Endothelial cell of umbilical vein (primary cell): Measurements from ENCODE around the gene WRAP73. TPM values are rescaled to one million over a fixed set of nuclear protein-coding genes. Genes with fewer than 3 reads are reported as not detected.
"Not testable (repeated sequence)": the region's sequence is repeated elsewhere in the genome, so short reads cannot be mapped to it uniquely, and the experiment has no call there.

Experiments used
- BruUV-seq: library from RNA; stranded (reverse); fragments of 400-500 nt; replicated peaks from 2 replicates; lab custom pipeline; 2021; lab: Mats Ljungman, UMichigan
- CTCF ChIA-PET: fragments of 300-600, 350-600 bp; sonication (Branson Sonifier 250); formaldehyde crosslinking; loops from one replicate; lab custom pipeline; 2021; ENCODE audit warnings: antibody characterized with exemption, inconsistent platforms; lab: Charles Lee
- POLR2A ChIA-PET: fragments of 300-600, 350-600 bp; sonication (Branson Sonifier 250); formaldehyde crosslinking; loops from one replicate; lab custom pipeline; 2021; ENCODE audit warnings: antibody characterized with exemption, inconsistent platforms; lab: Charles Lee
- DNase-seq: peaks from one replicate; pipeline ENCODE4 v3.0.0-alpha.2; 2011; ENCODE audit warnings: low read depth, low spot score
- FAIRE-seq: peaks from 2 replicates; lab custom pipeline; 2011; peaks lifted over from hg19 to GRCh38; lab: Jason Lieb, UNC
- H2AFZ ChIP-seq: 2 replicates; pipeline ENCODE4 v1.6.0; 2012; ENCODE audit warnings: low read depth, low read length, control low read depth, inconsistent platforms
- H3K27ac ChIP-seq: 2 replicates; pipeline ENCODE4 v1.5.1; 2011; ENCODE audit warnings: low read depth, mild to moderate bottlenecking, control low read depth, low read length, moderate library complexity; ENCODE audit not compliant: insufficient read depth
- H3K27me3 ChIP-seq, 2 experiments: 2 replicates each; pipeline versions ENCODE4 v1.6.0 to v1.6.1; 2011; ENCODE audit warnings: low read length in 2 of 2, mixed read lengths in 1 of 2; ENCODE audit not compliant: control insufficient read depth in 2 of 2, insufficient read depth in 2 of 2
- H3K36me3 ChIP-seq, 2 experiments: 2 replicates in 1 of 2; 3 replicates in 1 of 2; pipeline ENCODE4 v1.5.1; 2011; ENCODE audit warnings: low read length in 2 of 2, mild to moderate bottlenecking in 1 of 2, moderate library complexity in 1 of 2; ENCODE audit not compliant: control insufficient read depth in 2 of 2, insufficient read depth in 2 of 2; ENCODE audit errors: extremely low read depth in 1 of 2
- H3K4me1 ChIP-seq: 3 replicates; pipeline ENCODE4 v1.5.1; 2011; ENCODE audit warnings: mild to moderate bottlenecking, low read length; ENCODE audit not compliant: control insufficient read depth, insufficient read depth; ENCODE audit errors: extremely low read depth
- H3K4me2 ChIP-seq: 2 replicates; pipeline ENCODE4 v1.6.1; 2011; ENCODE audit warnings: low read length, control low read depth, mixed read lengths; ENCODE audit not compliant: insufficient read depth
- H3K4me3 ChIP-seq, 3 experiments: fragments of 200-600 bp in 1 of 3; sonication (generic), shearing (Covaris generic) in 1 of 3; replicated peaks in 1 of 3; 2 replicates each; pipeline ENCODE4 v1.5.1; 2011 to 2016; ENCODE audit warnings: control low read depth in 3 of 3, low read length in 3 of 3, mild to moderate bottlenecking in 2 of 3, inconsistent platforms in 1 of 3, low read depth in 1 of 3, moderate library complexity in 1 of 3; ENCODE audit not compliant: insufficient read depth in 1 of 3
- H3K79me2 ChIP-seq: 2 replicates; pipeline ENCODE4 v1.6.0; 2012; ENCODE audit warnings: low read length, inconsistent platforms; ENCODE audit not compliant: control insufficient read depth, insufficient read depth
- H3K9ac ChIP-seq: replicated peaks from 2 replicates; pipeline ENCODE3; 2011; ENCODE audit warnings: low read length, control low read depth; ENCODE audit not compliant: insufficient read depth; ENCODE audit errors: extremely low read depth
- H3K9me1 ChIP-seq: replicated peaks from 3 replicates; pipeline ENCODE4 v1.6.0; 2011; ENCODE audit warnings: mild to moderate bottlenecking, low read length; ENCODE audit not compliant: control insufficient read depth, insufficient read depth; ENCODE audit errors: extremely low read depth
- H3K9me3 ChIP-seq: replicated peaks from 2 replicates; pipeline ENCODE4 v1.5.1; 2012; ENCODE audit warnings: low read length, inconsistent platforms; ENCODE audit not compliant: control insufficient read depth, insufficient read depth
- H4K20me1 ChIP-seq: replicated peaks from 2 replicates; pipeline ENCODE3; 2011; ENCODE audit warnings: mild to moderate bottlenecking, low read length; ENCODE audit not compliant: control insufficient read depth, insufficient read depth; ENCODE audit errors: extremely low read depth
- CTCF ChIP-seq, 2 donors: IDR thresholded peaks; 1 replicate in 1 of 2; 2 replicates in 1 of 2; pipeline ENCODE4 v1.5.1; 2011; ENCODE audit warnings: low read length in 2 of 2, mild to moderate bottlenecking in 2 of 2, moderate library complexity in 2 of 2, control low read depth in 1 of 2, inconsistent platforms in 1 of 2, low read depth in 1 of 2; ENCODE audit not compliant: insufficient read depth in 1 of 2; ENCODE audit errors: extremely low read depth in 1 of 2
- EZH2 ChIP-seq: IDR thresholded peaks from 2 replicates; pipeline ENCODE4 v1.6.1; 2012; ENCODE audit warnings: borderline replicate concordance, low read depth, mild to moderate bottlenecking, moderate library complexity, low read length, inconsistent platforms; ENCODE audit not compliant: severe bottlenecking
- FOS ChIP-seq: IDR thresholded peaks from 2 replicates; pipeline ENCODE4 v1.6.1; 2011; ENCODE audit warnings: mild to moderate bottlenecking, low read length, moderate library complexity, borderline replicate concordance; ENCODE audit not compliant: insufficient read depth
- GATA2 ChIP-seq: IDR thresholded peaks from 2 replicates; pipeline ENCODE4 v1.7.0; 2011; ENCODE audit warnings: low read depth, mild to moderate bottlenecking, moderate library complexity, mixed read lengths, low read length; ENCODE audit not compliant: insufficient read length, insufficient read depth
- JUN ChIP-seq: IDR thresholded peaks from 2 replicates; pipeline ENCODE4 v1.6.1; 2011; ENCODE audit warnings: borderline replicate concordance, low read depth; ENCODE audit not compliant: insufficient read length, insufficient read depth
- MAX ChIP-seq: IDR thresholded peaks from 2 replicates; pipeline ENCODE4 v1.6.1; 2011; ENCODE audit not compliant: insufficient read depth, insufficient read length
- MYC ChIP-seq: IDR thresholded peaks from one replicate; pipeline ENCODE4 v1.6.1; 2011; ENCODE audit warnings: mild to moderate bottlenecking, low read depth, low read length
- POLR2A ChIP-seq: IDR thresholded peaks from 2 replicates; pipeline ENCODE4 v1.6.1; 2012; ENCODE audit warnings: low read depth, mild to moderate bottlenecking, control low read depth, low read length
- POLR2AphosphoS5 ChIP-seq: IDR thresholded peaks from 2 replicates; pipeline ENCODE4 v1.6.1; 2012; ENCODE audit warnings: low read depth, mild to moderate bottlenecking, control low read depth, low read length, moderate library complexity; ENCODE audit not compliant: insufficient read depth
- dilution Hi-C: fragments of 300-500 bp; cut with MboI; formaldehyde crosslinking; loops from one replicate; pipeline ENCODE4 v1.15.0; 2019; ENCODE audit warnings: low sequenced_read_pairs; ENCODE audit not compliant: extremely low pct_ligation_motif_present
- intact Hi-C: fragments of 100-400 bp; cut with micrococcal nuclease; formaldehyde crosslinking; loops from one replicate; pipeline ENCODE4 v1.10.0; 2022
- polyA plus RNA-seq, 4 experiments: library from polyadenylated mRNA; depleted of rRNA in 3 of 4; stranded (reverse) in 3 of 4; unstranded in 1 of 4; fragments of >200 nt; gene quantifications; 2 replicates each; pipeline versions ENCODE4 v1.2.1 to v1.2.3, GENCODE V29; 2011 to 2012; ENCODE audit warnings: missing spikeins in 1 of 4
- total RNA-seq: library from RNA; stranded (reverse); gene quantifications from 2 replicates; pipeline ENCODE4 v1.2.3, GENCODE V29; 2021

Gene WRAP73
- total and polyA plus RNA-seq, 2 donors (not counting 3 experiments of a cell fraction or from before 2014, with no cell fraction given): 23.0 to 50.7 TPM

GRCh38 chr1:3623441-3624199 is 26.3 kb downstream of the WRAP73 start:
- dilution Hi-C loops: no loop called here
- Histone ChIP-seq H3K27me3 (no peaks in the 10 kb centered on the region), H3K36me3 (peaks cover 0 to 13% of the 10 kb centered on the region in 2 experiments), H3K9me1 (no peaks in the 10 kb centered on the region), H3K4me3 (peak overlapping the region in 2 of 3 experiments; percentile 54 to 55), H3K9me3 (no peaks in the 10 kb centered on the region), H3K4me2 (peak overlapping the region; percentile 54), H3K4me1 (peaks cover 18% of the 10 kb centered on the region), H2AFZ (peak overlapping the region; percentile 91), H4K20me1 (no peaks in the 10 kb centered on the region), H3K9ac (peak overlapping the region; percentile 56), H3K79me2 (no peaks in the 10 kb centered on the region), H3K27ac (no peak overlapping the region)
- DNase-seq: no peak
- intact Hi-C loops: loop anchor here (1.0 to 10.0 kb wide), 3 partner anchors 27 to 1219 kb away; partner anchors contain the start of genes C1orf174 and WRAP73
- ChIA-PET CTCF (interaction anchor here (1.3 to 7.0 kb wide), 4 partner anchors 35 to 170 kb away, joined by 5 to 196 read pairs (median 144); partner anchors contain the start of gene ARHGEF16), POLR2A (no interaction called here)
- no TSS peak for BruUV-seq
- no peak for FAIRE-seq
- TF ChIP-seq CTCF (IDR thresholded peaks at IDR 0.05; ENCODE audit: extremely low read depth in 1 of 2, insufficient read depth in 1 of 2, low read depth in 1 of 2, low read length in 2 of 2) (no peak), POLR2A (no peak), JUN (no peak), MAX (no peak), GATA2 (no peak), EZH2 (no peak), POLR2AphosphoS5 (no peak), FOS (no peak), MYC (no peak)

- BruUV-seq, H3K9me1 ChIP-seq, POLR2A ChIA-PET, H3K27me3 ChIP-seq, H3K9me3 ChIP-seq, FAIRE-seq, H2AFZ ChIP-seq, H3K4me3 ChIP-seq, H3K79me2 ChIP-seq, H3K36me3 ChIP-seq, dilution Hi-C loops, DNase-seq, H3K4me2 ChIP-seq, H3K27ac ChIP-seq, H3K9ac ChIP-seq, H4K20me1 ChIP-seq: not testable (repeated sequence)
- intact Hi-C loops: loop anchor here (10.0 kb wide), 1 partner anchor 1217 kb away; no protein-coding TSS in a partner anchor
- H3K4me1 ChIP-seq: peaks cover 18% of the 10 kb centered on the region
- CTCF ChIA-PET: interaction anchor here (3.3 to 7.0 kb wide), 6 partner anchors 6 to 168 kb away, joined by 10 to 196 read pairs (median 139); partner anchors contain the start of gene ARHGEF16
Measured at GRCh38 chr1:3622102-3622501, 27.8 kb downstream of the WRAP73 start.
